Naive thymus-derived CD4-positive, alpha-beta T cell (primary cell): ENCODE measurements around the gene SPRR3. TPM values are rescaled to one million over a fixed set of nuclear protein-coding genes. Genes with fewer than 3 reads are reported as not detected.

Source experiments
- ATAC-seq: fragments of 150-1000 bp; cut with Tn5 transposase; 2 replicates; pipeline ENCODE4 v1.10.0; 2021; ENCODE audit warnings: mild to moderate bottlenecking, moderate library complexity
- CTCF ChIA-PET: fragments of 350-600 bp; sonication (Branson Sonifier 250); formaldehyde crosslinking; loops from one replicate; lab custom pipeline; 2021; ENCODE audit warnings: antibody characterized with exemption; lab: Charles Lee
- POLR2A ChIA-PET: fragments of 350-600 bp; sonication (Branson Sonifier 250); formaldehyde crosslinking; loops from one replicate; lab custom pipeline; 2021; ENCODE audit warnings: antibody characterized with exemption, inconsistent platforms; lab: Charles Lee
- DNase-seq, 9 donors: peaks; one replicate each; pipeline versions ENCODE4 v3.0.0 to v3.0.0-alpha.2; 2020 to 2022; ENCODE audit warnings: mixed read lengths in 1 of 9
- H3K27ac ChIP-seq: one replicate; pipeline ENCODE4 v1.7.0; 2013; ENCODE audit warnings: mild to moderate bottlenecking, low read depth, low read length, moderate library complexity
- H3K27me3 ChIP-seq, 2 donors: one replicate each; pipeline ENCODE4 v1.7.0; 2013; ENCODE audit warnings: low read length in 2 of 2, mild to moderate bottlenecking in 2 of 2, moderate library complexity in 2 of 2; ENCODE audit not compliant: control insufficient read depth in 2 of 2, insufficient read depth in 2 of 2
- H3K36me3 ChIP-seq, 3 experiments: 1 replicate in 2 of 3; 2 replicates in 1 of 3; pipeline ENCODE4 v1.7.0; 2013; ENCODE audit warnings: low read length in 3 of 3, mild to moderate bottlenecking in 3 of 3, moderate library complexity in 1 of 3; ENCODE audit not compliant: insufficient read depth in 3 of 3, control insufficient read depth in 2 of 3
- H3K4me1 ChIP-seq, 2 donors: one replicate each; pipeline ENCODE4 v1.7.0; 2013; ENCODE audit warnings: low read length in 2 of 2, mild to moderate bottlenecking in 2 of 2, moderate library complexity in 1 of 2; ENCODE audit not compliant: control insufficient read depth in 2 of 2, insufficient read depth in 2 of 2
- H3K4me3 ChIP-seq: 2 replicates; pipeline ENCODE4 v1.7.0; 2013; ENCODE audit warnings: mild to moderate bottlenecking, low read length
- H3K9me3 ChIP-seq, 3 experiments: 1 replicate in 2 of 3; 2 replicates in 1 of 3; pipeline ENCODE4 v1.7.0; 2013; ENCODE audit warnings: low read length in 3 of 3; ENCODE audit not compliant: control insufficient read depth in 2 of 3
- H3K27ac Mint-ChIP-seq, 9 donors: one replicate each; pipeline ENCODE4 v1.8.0; 2020 to 2022; ENCODE audit warnings: mixed read lengths in 9 of 9, mild to moderate bottlenecking in 8 of 9, moderate library complexity in 5 of 9, inconsistent platforms in 2 of 9
- H3K27me3 Mint-ChIP-seq, 5 donors: one replicate each; pipeline ENCODE4 v1.8.0; 2021 to 2022; ENCODE audit warnings: mixed read lengths in 5 of 5, mild to moderate bottlenecking in 1 of 5
- H3K36me3 Mint-ChIP-seq, 5 donors: one replicate each; pipeline ENCODE4 v1.8.0; 2020 to 2022; ENCODE audit warnings: mixed read lengths in 5 of 5, mild to moderate bottlenecking in 3 of 5, inconsistent platforms in 1 of 5
- H3K4me1 Mint-ChIP-seq, 7 donors: one replicate each; pipeline ENCODE4 v1.8.0; 2020 to 2022; ENCODE audit warnings: mixed read lengths in 7 of 7, mild to moderate bottlenecking in 3 of 7, inconsistent platforms in 1 of 7
- H3K4me3 Mint-ChIP-seq, 10 donors: one replicate each; pipeline ENCODE4 v1.8.0; 2020 to 2022; ENCODE audit warnings: mild to moderate bottlenecking in 10 of 10, mixed read lengths in 10 of 10, moderate library complexity in 6 of 10, inconsistent platforms in 2 of 10
- H3K9me3 Mint-ChIP-seq, 11 donors: one replicate each; pipeline ENCODE4 v1.8.0; 2020 to 2022; ENCODE audit warnings: mixed read lengths in 11 of 11, mild to moderate bottlenecking in 4 of 11, inconsistent platforms in 1 of 11, moderate library complexity in 1 of 11
- intact Hi-C, 2 donors: fragments of 100-400 bp; cut with micrococcal nuclease; formaldehyde crosslinking; loops; one replicate each; pipeline ENCODE4 v1.15.1; 2023
- polyA plus RNA-seq, 2 donors: library from polyadenylated mRNA; unstranded; fragments of 300-500 nt; fragmentation: Illumina TruSeq; gene quantifications; one replicate each; pipeline ENCODE4 v1.2.3, GENCODE V29; 2021
- total RNA-seq, 6 experiments: library from RNA in 5 of 6; stranded (reverse) in 5 of 6; gene quantifications; 1 replicate in 5 of 6; 2 replicates in 1 of 6; pipeline ENCODE4 v1.2.3 and lab custom pipeline; 2021 to 2026

The SPRR3 gene
- total and polyA plus RNA-seq, 7 experiments from 2014 or later, result not detected

- CTCF ChIA-PET, result no interaction called here
- DNase-seq (no peak), ATAC-seq (no peak)
- Histone ChIP-seq H3K27me3 (no peaks in the 10 kb centered on the region), H3K9me3 (no peaks in the 10 kb centered on the region), H3K36me3 (no peaks in the 10 kb centered on the region), H3K4me1 (no peaks in the 10 kb centered on the region), H3K4me3 (no peak overlapping the region), H3K27ac (no peak overlapping the region)
- POLR2A ChIA-PET, result no interaction called here
- Mint-ChIP-seq H3K27ac (no peak overlapping the region), H3K4me1 (no peaks in the 10 kb centered on the region), H3K27me3 (peaks cover 3 to 53% (median 43%) of the 10 kb centered on the region in 5 donors), H3K9me3 (peaks cover 0 to 5% (median 0%) of the 10 kb centered on the region in 11 donors), H3K36me3 (peaks cover 0 to 5% (median 0%) of the 10 kb centered on the region in 5 donors), H3K4me3 (no peak overlapping the region)
- intact Hi-C loops, result no loop called here
Observed at GRCh38 chr1:152982076-152982475, 19.5 kb upstream of the SPRR3 start.

GRCh38 chr1:152983234-152983633 lies 18.3 kb upstream of the SPRR3 start:
- intact Hi-C loops, result no loop called here
- no peaks in the 10 kb centered on the region for H3K36me3 ChIP-seq
- no peaks in the 10 kb centered on the region for H3K27me3 ChIP-seq
- DNase-seq (no peak), ATAC-seq (no peak)
- H3K4me3 Mint-ChIP-seq, result no peak overlapping the region
- H3K27ac Mint-ChIP-seq, result no peak overlapping the region
- peaks cover 0 to 5% (median 0%) of the 10 kb centered on the region in 5 donors for H3K36me3 Mint-ChIP-seq
- no peaks in the 10 kb centered on the region for H3K4me1 Mint-ChIP-seq
- H3K9me3 Mint-ChIP-seq, result peaks cover 0 to 9% (median 0%) of the 10 kb centered on the region in 11 donors
- H3K4me1 ChIP-seq, result no peaks in the 10 kb centered on the region
- H3K4me3 ChIP-seq, result no peak overlapping the region
- ChIA-PET POLR2A (no interaction called here), CTCF (no interaction called here)
- no peak overlapping the region for H3K27ac ChIP-seq
- no peaks in the 10 kb centered on the region for H3K9me3 ChIP-seq
- peaks cover 12 to 65% (median 48%) of the 10 kb centered on the region in 5 donors for H3K27me3 Mint-ChIP-seq

GRCh38 chr1:152983743-152984142 lies 17.8 kb upstream of the SPRR3 start, which contains the start of gene SPRR1A:
SPRR1A (plus strand) TSS chr1:152984081; CDS start chr1:152985231, 1,150 bp downstream.
- ChIA-PET POLR2A (no interaction called here), CTCF (no interaction called here)
- Histone ChIP-seq H3K9me3 (no peaks in the 10 kb centered on the region), H3K36me3 (no peaks in the 10 kb centered on the region), H3K4me1 (no peaks in the 10 kb centered on the region), H3K27ac (no peak within 1 kb of the TSS), H3K27me3 (no peaks in the 10 kb centered on the region), H3K4me3 (no peak within 1 kb of the TSS)
- Mint-ChIP-seq H3K27me3 (peaks cover 12 to 70% (median 52%) of the 10 kb centered on the region in 5 donors), H3K27ac (no peak within 1 kb of the TSS), H3K4me1 (no peaks in the 10 kb centered on the region), H3K9me3 (peaks cover 0 to 9% (median 0%) of the 10 kb centered on the region in 11 donors), H3K4me3 (no peak within 1 kb of the TSS), H3K36me3 (peaks cover 0 to 5% (median 0%) of the 10 kb centered on the region in 5 donors)
- intact Hi-C loops, result no loop called here
- DNase-seq, result no peak
- no peak for ATAC-seq

- H3K4me1 ChIP-seq, result no peaks in the 10 kb centered on the region
- no peaks in the 10 kb centered on the region for H3K27me3 ChIP-seq
- no peak overlapping the region for H3K4me3 Mint-ChIP-seq
- no peak overlapping the region for H3K27ac ChIP-seq
- intact Hi-C loops, result no loop called here
- H3K9me3 Mint-ChIP-seq, result peaks cover 0 to 9% (median 0%) of the 10 kb centered on the region in 11 donors
- no peaks in the 10 kb centered on the region for H3K36me3 Mint-ChIP-seq
- H3K27ac Mint-ChIP-seq, result no peak overlapping the region
- H3K36me3 ChIP-seq, result no peaks in the 10 kb centered on the region
- POLR2A ChIA-PET, result no interaction called here
- H3K27me3 Mint-ChIP-seq, result peaks cover 16 to 54% (median 43%) of the 10 kb centered on the region in 5 donors
- DNase-seq (no peak), ATAC-seq (no peak)
- no peaks in the 10 kb centered on the region for H3K9me3 ChIP-seq
- no peak overlapping the region for H3K4me3 ChIP-seq
- CTCF ChIA-PET, result no interaction called here
- no peaks in the 10 kb centered on the region for H3K4me1 Mint-ChIP-seq
Observed at GRCh38 chr1:152986578-152986977, 15.0 kb upstream of the SPRR3 start.

GRCh38 chr1:152993186-152993585 lies 8.4 kb upstream of the SPRR3 start:
- H3K9me3 Mint-ChIP-seq, result peaks cover 0 to 19% (median 5%) of the 10 kb centered on the region in 11 donors
- peaks cover 19 to 32% (median 23%) of the 10 kb centered on the region in 5 donors for H3K27me3 Mint-ChIP-seq
- H3K4me1 Mint-ChIP-seq, result no peaks in the 10 kb centered on the region
- H3K36me3 Mint-ChIP-seq, result no peaks in the 10 kb centered on the region
- no peaks in the 10 kb centered on the region for H3K36me3 ChIP-seq
- intact Hi-C loops, result no loop called here
- ChIA-PET CTCF (no interaction called here), POLR2A (no interaction called here)
- no peaks in the 10 kb centered on the region for H3K4me1 ChIP-seq
- no peak overlapping the region for H3K27ac ChIP-seq
- no peak for ATAC-seq
- no peak overlapping the region for H3K27ac Mint-ChIP-seq
- H3K9me3 ChIP-seq, result no peaks in the 10 kb centered on the region
- H3K4me3 Mint-ChIP-seq, result peak overlapping the region in 1 of 10 donors; percentile 4
- H3K27me3 ChIP-seq, result no peaks in the 10 kb centered on the region
- no peak overlapping the region for H3K4me3 ChIP-seq
- DNase-seq, result no peak

- no peaks in the 10 kb centered on the region for H3K4me1 Mint-ChIP-seq
- H3K36me3 ChIP-seq, result no peaks in the 10 kb centered on the region
- no peaks in the 10 kb centered on the region for H3K9me3 ChIP-seq
- no peak overlapping the region for H3K27ac ChIP-seq
- no peaks in the 10 kb centered on the region for H3K27me3 ChIP-seq
- ATAC-seq (no peak), DNase-seq (no peak)
- no peaks in the 10 kb centered on the region for H3K4me1 ChIP-seq
- H3K4me3 Mint-ChIP-seq, result no peak overlapping the region
- CTCF ChIA-PET, result no interaction called here
- POLR2A ChIA-PET, result no interaction called here
- H3K36me3 Mint-ChIP-seq, result no peaks in the 10 kb centered on the region
- no peak overlapping the region for H3K4me3 ChIP-seq
- no peak overlapping the region for H3K27ac Mint-ChIP-seq
- peaks cover 0 to 19% (median 5%) of the 10 kb centered on the region in 11 donors for H3K9me3 Mint-ChIP-seq
- H3K27me3 Mint-ChIP-seq, result peaks cover 18 to 31% (median 26%) of the 10 kb centered on the region in 5 donors
- intact Hi-C loops, result no loop called here
Observed at GRCh38 chr1:152995842-152996241, 5.7 kb upstream of the SPRR3 start.

- Histone ChIP-seq H3K9me3 (no peaks in the 10 kb centered on the region), H3K36me3 (no peaks in the 10 kb centered on the region), H3K27ac (no peak overlapping the region), H3K4me1 (no peaks in the 10 kb centered on the region), H3K27me3 (no peaks in the 10 kb centered on the region), H3K4me3 (no peak overlapping the region)
- ATAC-seq (no peak), DNase-seq (no peak)
- POLR2A ChIA-PET, result no interaction called here
- Mint-ChIP-seq H3K27ac (no peak overlapping the region), H3K36me3 (no peaks in the 10 kb centered on the region), H3K27me3 (peaks cover 17 to 25% (median 23%) of the 10 kb centered on the region in 5 donors), H3K9me3 (peaks cover 0 to 19% (median 5%) of the 10 kb centered on the region in 11 donors), H3K4me1 (no peaks in the 10 kb centered on the region), H3K4me3 (no peak overlapping the region)
- CTCF ChIA-PET, result no interaction called here
- intact Hi-C loops, result no loop called here
Observed at GRCh38 chr1:152996633-152997400, 4.7 kb upstream of the SPRR3 start.
